ENCODE data around the gene DLG2. TPM values are rescaled to one million over a fixed set of nuclear protein-coding genes. Genes with fewer than 3 reads are reported as not detected.

Gene DLG2
- total and polyA plus RNA-seq, 2 donors, result 4.8 to 6.6 TPM

- H3K27ac ChIP-seq (ENCODE audit: low read depth in 1 of 2, low read length in 1 of 2), result no peak overlapping the region
These were observed 1669.9 kb downstream of the DLG2 start for GRCh38 chr11:83957038-83957900.

GRCh38 chr11:83956119-83956697 is 1670.9 kb downstream of the DLG2 start:
- no peaks in the 10 kb centered on the region for H3K36me3 ChIP-seq (ENCODE audit: control insufficient read depth in 2 of 2, insufficient read depth in 2 of 2, low read length in 1 of 2)
- H3K27me3 ChIP-seq (ENCODE audit: control insufficient read depth in 2 of 2, insufficient read depth in 1 of 2, low read length in 1 of 2), result no peaks in the 10 kb centered on the region
- no peak for DNase-seq (ENCODE audit: low read depth in 6 of 9, low spot score in 9 of 9)
- no peaks in the 10 kb centered on the region for H3K4me1 ChIP-seq (ENCODE audit: control insufficient read depth in 2 of 2, insufficient read depth in 2 of 2, low read length in 2 of 2)
- 94% methylated on average over 10 of the region's 10 CpGs for WGBS
- no peak overlapping the region for H3K4me3 ChIP-seq (ENCODE audit: low read length in 2 of 2)
- H3K27ac ChIP-seq (ENCODE audit: low read depth in 1 of 2, low read length in 1 of 2), result no peak overlapping the region
- H3K9me3 ChIP-seq (ENCODE audit: control insufficient read depth in 2 of 2, insufficient read depth in 1 of 2, low read length in 1 of 2), result no peaks in the 10 kb centered on the region

More at GRCh38 chr11:83957038-83957900, 1669.9 kb downstream of the DLG2 start:
- no peaks in the 10 kb centered on the region for H3K9me3 ChIP-seq (ENCODE audit: control insufficient read depth in 2 of 2, insufficient read depth in 1 of 2, low read length in 1 of 2)
- no peaks in the 10 kb centered on the region for H3K27me3 ChIP-seq (ENCODE audit: control insufficient read depth in 2 of 2, insufficient read depth in 1 of 2, low read length in 1 of 2)
- no peaks in the 10 kb centered on the region for H3K36me3 ChIP-seq (ENCODE audit: control insufficient read depth in 2 of 2, insufficient read depth in 2 of 2, low read length in 1 of 2)
- no peaks in the 10 kb centered on the region for H3K4me1 ChIP-seq (ENCODE audit: control insufficient read depth in 2 of 2, insufficient read depth in 2 of 2, low read length in 2 of 2)
- no peak overlapping the region for H3K4me3 ChIP-seq (ENCODE audit: low read length in 2 of 2)
- WGBS, result 66% methylated on average over 2 of the region's 2 CpGs
- DNase-seq (ENCODE audit: low read depth in 6 of 9, low spot score in 9 of 9), result no peak

GRCh38 chr11:83954780-83955179 is 1672.4 kb downstream of the DLG2 start:
- no peaks in the 10 kb centered on the region for H3K36me3 ChIP-seq (ENCODE audit: control insufficient read depth in 2 of 2, insufficient read depth in 2 of 2, low read length in 1 of 2)
- DNase-seq (ENCODE audit: low read depth in 6 of 9, low spot score in 9 of 9), result no peak
- no peaks in the 10 kb centered on the region for H3K4me1 ChIP-seq (ENCODE audit: control insufficient read depth in 2 of 2, insufficient read depth in 2 of 2, low read length in 2 of 2)
- no peak overlapping the region for H3K4me3 ChIP-seq (ENCODE audit: low read length in 2 of 2)
- H3K9me3 ChIP-seq (ENCODE audit: control insufficient read depth in 2 of 2, insufficient read depth in 1 of 2, low read length in 1 of 2), result no peaks in the 10 kb centered on the region
- no peaks in the 10 kb centered on the region for H3K27me3 ChIP-seq (ENCODE audit: control insufficient read depth in 2 of 2, insufficient read depth in 1 of 2, low read length in 1 of 2)
- 95% methylated on average over 4 of the region's 4 CpGs for WGBS
- H3K27ac ChIP-seq (ENCODE audit: low read depth in 1 of 2, low read length in 1 of 2), result no peak overlapping the region

- 66% methylated on average over 1 of the region's 1 CpG for WGBS
- Histone ChIP-seq H3K9me3 (ENCODE audit: control insufficient read depth in 2 of 2, insufficient read depth in 1 of 2, low read length in 1 of 2) (no peaks in the 10 kb centered on the region), H3K36me3 (ENCODE audit: control insufficient read depth in 2 of 2, insufficient read depth in 2 of 2, low read length in 1 of 2) (no peaks in the 10 kb centered on the region), H3K4me1 (ENCODE audit: control insufficient read depth in 2 of 2, insufficient read depth in 2 of 2, low read length in 2 of 2) (no peaks in the 10 kb centered on the region), H3K27me3 (ENCODE audit: control insufficient read depth in 2 of 2, insufficient read depth in 1 of 2, low read length in 1 of 2) (no peaks in the 10 kb centered on the region), H3K4me3 (ENCODE audit: low read length in 2 of 2) (no peak overlapping the region), H3K27ac (ENCODE audit: low read depth in 1 of 2, low read length in 1 of 2) (no peak overlapping the region)
- DNase-seq (ENCODE audit: low read depth in 6 of 9, low spot score in 9 of 9), result no peak
These were observed 1675.6 kb downstream of the DLG2 start for GRCh38 chr11:83951521-83951920.

GRCh38 chr11:83948200-83948599 is 1678.9 kb downstream of the DLG2 start:
- Histone ChIP-seq H3K4me3 (ENCODE audit: low read length in 2 of 2) (no peak overlapping the region), H3K27me3 (ENCODE audit: control insufficient read depth in 2 of 2, insufficient read depth in 1 of 2, low read length in 1 of 2) (no peaks in the 10 kb centered on the region), H3K9me3 (ENCODE audit: control insufficient read depth in 2 of 2, insufficient read depth in 1 of 2, low read length in 1 of 2) (no peaks in the 10 kb centered on the region), H3K36me3 (ENCODE audit: control insufficient read depth in 2 of 2, insufficient read depth in 2 of 2, low read length in 1 of 2) (no peaks in the 10 kb centered on the region), H3K27ac (ENCODE audit: low read depth in 1 of 2, low read length in 1 of 2) (no peak overlapping the region), H3K4me1 (ENCODE audit: control insufficient read depth in 2 of 2, insufficient read depth in 2 of 2, low read length in 2 of 2) (no peaks in the 10 kb centered on the region)
- DNase-seq (ENCODE audit: low read depth in 6 of 9, low spot score in 9 of 9), result no peak

- DNase-seq (ENCODE audit: low read depth in 6 of 9, low spot score in 9 of 9), result no peak
These were observed 1681.2 kb downstream of the DLG2 start for GRCh38 chr11:83945976-83946375.

GRCh38 chr11:83941050-83941449 is 1686.1 kb downstream of the DLG2 start:
- 89% methylated on average over 1 of the region's 1 CpG for WGBS
- Histone ChIP-seq H3K27ac (ENCODE audit: low read depth in 1 of 2, low read length in 1 of 2) (no peak overlapping the region), H3K4me1 (ENCODE audit: control insufficient read depth in 2 of 2, insufficient read depth in 2 of 2, low read length in 2 of 2) (no peaks in the 10 kb centered on the region), H3K36me3 (ENCODE audit: control insufficient read depth in 2 of 2, insufficient read depth in 2 of 2, low read length in 1 of 2) (no peaks in the 10 kb centered on the region), H3K27me3 (ENCODE audit: control insufficient read depth in 2 of 2, insufficient read depth in 1 of 2, low read length in 1 of 2) (no peaks in the 10 kb centered on the region), H3K4me3 (ENCODE audit: low read length in 2 of 2) (no peak overlapping the region), H3K9me3 (ENCODE audit: control insufficient read depth in 2 of 2, insufficient read depth in 1 of 2, low read length in 1 of 2) (no peaks in the 10 kb centered on the region)
- no peak for DNase-seq (ENCODE audit: low read depth in 6 of 9, low spot score in 9 of 9)

More at GRCh38 chr11:83945976-83946375, 1681.2 kb downstream of the DLG2 start:
- no peaks in the 10 kb centered on the region for H3K27me3 ChIP-seq (ENCODE audit: control insufficient read depth in 2 of 2, insufficient read depth in 1 of 2, low read length in 1 of 2)
- no peaks in the 10 kb centered on the region for H3K4me1 ChIP-seq (ENCODE audit: control insufficient read depth in 2 of 2, insufficient read depth in 2 of 2, low read length in 2 of 2)
- no peaks in the 10 kb centered on the region for H3K36me3 ChIP-seq (ENCODE audit: control insufficient read depth in 2 of 2, insufficient read depth in 2 of 2, low read length in 1 of 2)
- WGBS, result 96% methylated on average over 7 of the region's 7 CpGs
- H3K27ac ChIP-seq (ENCODE audit: low read depth in 1 of 2, low read length in 1 of 2), result no peak overlapping the region
- no peak overlapping the region for H3K4me3 ChIP-seq (ENCODE audit: low read length in 2 of 2)
- H3K9me3 ChIP-seq (ENCODE audit: control insufficient read depth in 2 of 2, insufficient read depth in 1 of 2, low read length in 1 of 2), result no peaks in the 10 kb centered on the region

- H3K9me3 ChIP-seq (ENCODE audit: control insufficient read depth in 2 of 2, insufficient read depth in 1 of 2, low read length in 1 of 2), result no peaks in the 10 kb centered on the region
- H3K27ac ChIP-seq (ENCODE audit: low read depth in 1 of 2, low read length in 1 of 2), result no peak overlapping the region
- H3K27me3 ChIP-seq (ENCODE audit: control insufficient read depth in 2 of 2, insufficient read depth in 1 of 2, low read length in 1 of 2), result no peaks in the 10 kb centered on the region
- H3K36me3 ChIP-seq (ENCODE audit: control insufficient read depth in 2 of 2, insufficient read depth in 2 of 2, low read length in 1 of 2), result no peaks in the 10 kb centered on the region
- no peaks in the 10 kb centered on the region for H3K4me1 ChIP-seq (ENCODE audit: control insufficient read depth in 2 of 2, insufficient read depth in 2 of 2, low read length in 2 of 2)
- 64% methylated on average over 1 of the region's 1 CpG for WGBS
- DNase-seq (ENCODE audit: low read depth in 6 of 9, low spot score in 9 of 9), result no peak
- H3K4me3 ChIP-seq (ENCODE audit: low read length in 2 of 2), result no peak overlapping the region
These were observed 1689.0 kb downstream of the DLG2 start for GRCh38 chr11:83938148-83938547.

- H3K9me3 ChIP-seq (ENCODE audit: control insufficient read depth in 2 of 2, insufficient read depth in 1 of 2, low read length in 1 of 2), result no peaks in the 10 kb centered on the region
- no peaks in the 10 kb centered on the region for H3K27me3 ChIP-seq (ENCODE audit: control insufficient read depth in 2 of 2, insufficient read depth in 1 of 2, low read length in 1 of 2)
- no peak overlapping the region for H3K27ac ChIP-seq (ENCODE audit: low read depth in 1 of 2, low read length in 1 of 2)
- no peaks in the 10 kb centered on the region for H3K36me3 ChIP-seq (ENCODE audit: control insufficient read depth in 2 of 2, insufficient read depth in 2 of 2, low read length in 1 of 2)
- no peak for DNase-seq (ENCODE audit: low read depth in 6 of 9, low spot score in 9 of 9)
- H3K4me3 ChIP-seq (ENCODE audit: low read length in 2 of 2), result no peak overlapping the region
- 51% methylated on average over 3 of the region's 3 CpGs for WGBS
- H3K4me1 ChIP-seq (ENCODE audit: control insufficient read depth in 2 of 2, insufficient read depth in 2 of 2, low read length in 2 of 2), result no peaks in the 10 kb centered on the region
These were observed 1694.1 kb downstream of the DLG2 start for GRCh38 chr11:83933008-83933407.

All from thymus (tissue), 11 donors.